GM18861 (cell line): ENCODE measurements around the gene PZP.

Source experiments
- ATAC-seq: cut with Tn5 transposase; IDR thresholded peaks from one replicate; pipeline ENCODE4 v1.9.1; 2021; ENCODE audit not compliant: unreplicated experiment

PZP gene

GRCh38 chr12:9106610-9107541 lies 101.3 kb downstream of the PZP start:
- no peak for ATAC-seq

GRCh38 chr12:9106067-9106466 lies 102.1 kb downstream of the PZP start:
- no peak for ATAC-seq

- no peak for ATAC-seq
These were observed 103.3 kb downstream of the PZP start for GRCh38 chr12:9104767-9105423.

DNA sequence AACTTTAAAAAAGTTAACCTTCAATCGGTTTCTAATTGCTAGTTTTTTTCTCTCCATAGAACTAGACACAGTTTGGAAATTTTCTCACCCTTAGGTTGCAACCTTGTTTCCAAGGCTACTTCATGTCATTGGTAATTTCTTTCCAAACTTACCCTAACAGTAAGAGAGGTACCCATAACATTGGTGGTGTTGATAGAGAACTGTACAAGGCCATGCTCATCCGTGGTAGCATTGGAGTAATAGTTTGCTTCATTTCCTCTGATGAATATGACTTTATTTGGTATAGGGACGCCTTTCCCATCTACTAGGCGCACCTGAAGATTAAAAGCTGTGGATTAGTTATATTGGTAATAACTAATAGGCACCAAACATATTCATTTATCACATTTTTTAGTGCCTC lies 104.1 kb downstream of the PZP start:
- ATAC-seq = no peak

GRCh38 chr12:9103050-9103849 lies 104.9 kb downstream of the PZP start:
- ATAC-seq = no peak

- no peak for ATAC-seq
These were observed 107.0 kb downstream of the PZP start for GRCh38 chr12:9101018-9101687.

DNA sequence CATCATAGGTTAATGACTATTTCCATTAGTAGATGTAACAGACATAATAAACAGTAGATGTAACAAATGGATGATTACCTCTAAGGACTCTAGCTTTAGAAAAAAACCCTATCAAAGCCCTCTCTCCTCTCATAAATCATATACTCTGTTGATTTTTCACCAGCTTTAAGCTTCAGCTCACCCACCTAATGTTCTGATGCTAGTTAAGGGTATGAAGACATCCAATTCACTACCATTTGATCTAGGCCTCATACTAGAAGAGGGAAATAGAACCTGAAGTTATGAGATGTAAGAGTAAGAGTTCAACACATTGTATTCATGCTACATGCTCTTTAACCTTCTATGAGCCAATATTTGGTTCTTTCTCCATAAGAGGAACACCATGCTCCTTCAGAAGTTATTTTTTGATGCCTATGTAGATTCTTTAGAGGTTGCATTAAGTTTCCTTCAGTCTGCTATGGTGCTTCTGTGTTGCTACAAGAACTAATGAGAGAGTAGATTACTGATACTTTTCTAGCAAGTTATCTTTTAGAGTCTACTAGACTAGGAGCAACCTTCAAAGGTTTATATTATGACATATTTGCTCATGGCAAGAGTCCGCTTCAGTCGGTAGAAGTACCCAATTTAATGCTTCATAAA lies 108.5 kb downstream of the PZP start:
- ATAC-seq = no peak
